Globus pallidus (tissue), 1 donor: ENCODE data around the gene ENPP7.

Source experiments
- DNase-seq: peaks from one replicate; pipeline ENCODE4 v3.0.0-alpha.2; 2015; ENCODE audit warnings: low spot score

The ENPP7 gene

GRCh38 chr17:79791735-79792161 lies 61.0 kb downstream of the ENPP7 start:
- DNase-seq, result no peak
